SKM-1 treated with dmso at 0.1 percent for 144 hours (cell line): ENCODE data around the gene SCAMP2.
"Not testable (repeated sequence)": the region's sequence is repeated elsewhere in the genome, so short reads cannot be mapped to it uniquely, and the experiment has no call there.

Experiments
- DNase-seq: peaks from one replicate; lab custom pipeline; 2025; ENCODE audit not compliant: unreplicated experiment; lab: John Stamatoyannopoulos, UW

The SCAMP2 gene

GRCh38 chr15:74873036-74873755 lies at the start of gene SCAMP2:
Gene SCAMP2, minus strand, starts transcription at chr15:74873365. Its CDS starts 110 bp downstream, at chr15:74873255.
- DNase-seq = peak; percentile 90

- DNase-seq = no peak
These were observed 47.3 kb upstream of the SCAMP2 start for GRCh38 chr15:74920456-74920855.

- no peak for DNase-seq
These were observed 44.5 kb upstream of the SCAMP2 start for GRCh38 chr15:74917676-74918075.

GRCh38 chr15:74913799-74914198 lies 40.6 kb upstream of the SCAMP2 start:
- not testable (repeated sequence) for DNase-seq

- no peak for DNase-seq
These were observed 39.9 kb upstream of the SCAMP2 start for GRCh38 chr15:74913041-74913440.

GRCh38 chr15:74908635-74909034 lies 35.5 kb upstream of the SCAMP2 start:
- DNase-seq = no peak

GRCh38 chr15:74907163-74907870 lies 34.2 kb upstream of the SCAMP2 start:
- no peak for DNase-seq

- DNase-seq = peak; percentile 66
These were observed 33.4 kb upstream of the SCAMP2 start, which contains the start of gene FAM219B for GRCh38 chr15:74906450-74907162. Gene FAM219B, minus strand, starts transcription at chr15:74906851. Its CDS starts 51 bp downstream, at chr15:74906800.

- DNase-seq = no peak
These were observed 32.9 kb upstream of the SCAMP2 start for GRCh38 chr15:74906067-74906449.

GRCh38 chr15:74904190-74904805 lies 31.1 kb upstream of the SCAMP2 start:
- no peak for DNase-seq

GRCh38 chr15:74903676-74904075 lies 30.5 kb upstream of the SCAMP2 start:
- no peak for DNase-seq

- no peak for DNase-seq
These were observed 29.3 kb upstream of the SCAMP2 start for GRCh38 chr15:74902295-74903075.

- DNase-seq = peak; percentile 75
These were observed 28.5 kb upstream of the SCAMP2 start for GRCh38 chr15:74901612-74902063.

GRCh38 chr15:74897300-74897701 lies 24.1 kb upstream of the SCAMP2 start:
- no peak for DNase-seq

- DNase-seq = no peak
These were observed 23.2 kb upstream of the SCAMP2 start for GRCh38 chr15:74896316-74896715.

- no peak for DNase-seq
These were observed 22.7 kb upstream of the SCAMP2 start for GRCh38 chr15:74895830-74896229.

GRCh38 chr15:74894383-74894782 lies 21.2 kb upstream of the SCAMP2 start:
- DNase-seq = not testable (repeated sequence)

GRCh38 chr15:74893627-74894026 lies 20.5 kb upstream of the SCAMP2 start:
- DNase-seq = no peak

GRCh38 chr15:74892931-74893330 lies 19.8 kb upstream of the SCAMP2 start:
- DNase-seq = no peak

- DNase-seq = no peak
These were observed 19.1 kb upstream of the SCAMP2 start for GRCh38 chr15:74892313-74892712.
